ENCODE data around the gene POU6F1.

Gene POU6F1

DNA sequence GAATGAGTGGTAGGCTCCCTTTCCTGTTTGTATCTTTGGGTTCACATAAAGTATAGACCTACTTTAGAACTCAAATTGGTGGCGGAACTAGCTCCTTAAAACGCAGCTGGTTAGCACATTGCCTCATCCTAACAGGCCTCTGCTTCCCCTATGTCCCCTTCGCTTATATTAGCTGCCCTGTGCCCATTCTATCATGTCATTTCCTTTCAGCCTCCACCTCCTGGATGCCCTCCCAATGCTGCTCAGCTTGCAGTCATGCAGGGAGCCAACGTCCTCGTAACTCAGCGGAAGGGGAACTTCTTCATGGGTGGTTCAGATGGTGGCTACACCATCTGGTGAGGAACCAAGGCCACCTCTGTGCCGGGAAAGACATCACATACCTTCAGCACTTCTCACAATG, 24.3 kb upstream of the POU6F1 start:
- TF ChIP-seq, protein P1, sequence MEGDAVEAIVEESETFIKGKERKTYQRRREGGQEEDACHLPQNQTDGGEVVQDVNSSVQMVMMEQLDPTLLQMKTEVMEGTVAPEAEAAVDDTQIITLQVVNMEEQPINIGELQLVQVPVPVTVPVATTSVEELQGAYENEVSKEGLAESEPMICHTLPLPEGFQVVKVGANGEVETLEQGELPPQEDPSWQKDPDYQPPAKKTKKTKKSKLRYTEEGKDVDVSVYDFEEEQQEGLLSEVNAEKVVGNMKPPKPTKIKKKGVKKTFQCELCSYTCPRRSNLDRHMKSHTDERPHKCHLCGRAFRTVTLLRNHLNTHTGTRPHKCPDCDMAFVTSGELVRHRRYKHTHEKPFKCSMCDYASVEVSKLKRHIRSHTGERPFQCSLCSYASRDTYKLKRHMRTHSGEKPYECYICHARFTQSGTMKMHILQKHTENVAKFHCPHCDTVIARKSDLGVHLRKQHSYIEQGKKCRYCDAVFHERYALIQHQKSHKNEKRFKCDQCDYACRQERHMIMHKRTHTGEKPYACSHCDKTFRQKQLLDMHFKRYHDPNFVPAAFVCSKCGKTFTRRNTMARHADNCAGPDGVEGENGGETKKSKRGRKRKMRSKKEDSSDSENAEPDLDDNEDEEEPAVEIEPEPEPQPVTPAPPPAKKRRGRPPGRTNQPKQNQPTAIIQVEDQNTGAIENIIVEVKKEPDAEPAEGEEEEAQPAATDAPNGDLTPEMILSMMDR (IDR thresholded peaks at IDR 0.05; ENCODE audit: low read length, missing control alignments), result no peak
- H3K4me3 ChIP-seq (replicated peaks; ENCODE audit: low read depth, low read length), result no peak overlapping the region
- no peak for DNase-seq (ENCODE audit: low read depth)

GRCh38 chr12:51240971-51241370, 23.1 kb upstream of the POU6F1 start:
- TF ChIP-seq, protein P1 (IDR thresholded peaks at IDR 0.05; ENCODE audit: low read length, missing control alignments), result no peak
- peak; percentile 17 for DNase-seq (ENCODE audit: low read depth)
- H3K4me3 ChIP-seq (replicated peaks; ENCODE audit: low read depth, low read length), result no peak overlapping the region

DNA sequence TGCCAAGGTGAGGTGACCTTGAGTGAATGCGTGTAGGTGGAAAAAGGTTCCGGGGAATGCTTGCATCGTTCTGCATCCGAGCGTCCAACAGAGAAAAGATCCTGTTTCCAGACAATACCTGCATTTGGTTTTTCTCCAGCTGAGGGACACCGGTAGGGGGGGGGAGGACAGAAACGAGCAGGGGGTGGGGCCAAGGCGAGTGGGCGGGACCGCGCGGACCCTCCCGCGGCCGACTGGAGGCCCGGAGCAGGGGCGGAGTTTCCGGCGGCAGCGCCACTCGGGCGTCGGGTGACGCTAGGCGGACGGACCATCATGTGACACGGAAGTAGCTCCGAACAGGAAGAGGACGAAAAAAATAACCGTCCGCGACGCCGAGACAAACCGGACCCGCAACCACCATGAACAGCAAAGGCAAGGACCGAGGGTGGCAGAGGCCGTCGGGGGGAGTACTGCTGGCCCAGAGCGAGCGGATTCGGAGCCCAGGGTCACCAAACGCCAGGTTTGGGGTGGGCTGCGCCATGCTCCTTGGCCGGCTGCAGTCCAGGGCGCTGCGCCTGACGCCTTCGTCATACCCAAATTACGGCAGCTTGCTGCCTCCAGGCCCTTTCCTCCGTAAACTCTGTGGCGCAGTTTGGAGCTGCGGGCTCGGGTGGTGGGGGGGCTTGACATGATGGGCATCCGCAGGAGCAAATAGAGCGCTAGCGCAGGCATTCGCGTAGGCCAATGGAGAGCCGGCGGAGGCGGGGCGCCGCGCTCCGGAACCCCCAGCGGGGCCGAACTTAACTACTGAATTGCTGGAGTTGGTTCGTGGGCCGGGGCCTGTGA, 20.9 kb upstream of the POU6F1 start, which contains the start of gene DAZAP2:
TSS of gene DAZAP2 (plus strand) at position 317 of the 825 bp plus-strand sequence. CDS start at position 399, 82 bp downstream.
- DNase-seq (ENCODE audit: low read depth), result peak; percentile 97
- TF ChIP-seq, protein P1 (IDR thresholded peaks at IDR 0.05; ENCODE audit: low read length, missing control alignments), result peak; percentile 28

GRCh38 chr12:51238037-51238509, 20.2 kb upstream of the POU6F1 start:
- TF ChIP-seq, protein P1 (IDR thresholded peaks at IDR 0.05; ENCODE audit: low read length, missing control alignments), result no peak
- no peak for DNase-seq (ENCODE audit: low read depth)
- H3K4me3 ChIP-seq (replicated peaks; ENCODE audit: low read depth, low read length), result peak overlapping the region; percentile 100

More for the DNA sequence above, 20.9 kb upstream of the POU6F1 start, which contains the start of gene DAZAP2:
- H3K4me3 ChIP-seq (replicated peaks; ENCODE audit: low read depth, low read length), result peak within 1 kb of the TSS; percentile 100

GRCh38 chr12:51234530-51234929, 16.7 kb upstream of the POU6F1 start:
- TF ChIP-seq, protein P1 (IDR thresholded peaks at IDR 0.05; ENCODE audit: low read length, missing control alignments), result no peak
- no peak overlapping the region for H3K4me3 ChIP-seq (replicated peaks; ENCODE audit: low read depth, low read length)
- DNase-seq (ENCODE audit: low read depth), result no peak

GRCh38 chr12:51232642-51233041, 14.8 kb upstream of the POU6F1 start:
- no peak overlapping the region for H3K4me3 ChIP-seq (replicated peaks; ENCODE audit: low read depth, low read length)
- DNase-seq (ENCODE audit: low read depth), result no peak
- TF ChIP-seq, protein P1 (IDR thresholded peaks at IDR 0.05; ENCODE audit: low read length, missing control alignments), result no peak

Data from fibroblast of pulmonary artery (primary cell).